ENCODE results near the gene AXIN1.
"Not testable (repeated sequence)": the region's sequence is repeated elsewhere in the genome, so short reads cannot be mapped to it uniquely, and the experiment has no call there.

The AXIN1 gene

GRCh38 chr16:392450-393030 lies 40.0 kb upstream of the AXIN1 start:
- no peak for TF ChIP-seq CTCF (IDR thresholded peaks at IDR 0.05)
- Histone ChIP-seq H3K4me1 (ENCODE audit: control insufficient read depth in 1 of 2, insufficient read depth in 1 of 2, low read depth in 1 of 2, low read length in 1 of 2) (peaks cover 6 to 7% of the 10 kb centered on the region in 2 experiments), H3K9me3 (no peaks in the 10 kb centered on the region), H3K4me3 (ENCODE audit: low read depth in 1 of 2, low read length in 1 of 2) (no peak overlapping the region), H3K36me3 (no peaks in the 10 kb centered on the region), H3K27me3 (peaks cover 12% of the 10 kb centered on the region), H3K27ac (peak overlapping the region; percentile 25)

- Histone ChIP-seq H3K4me3 (ENCODE audit: low read depth in 1 of 2, low read length in 1 of 2) (no peak overlapping the region), H3K27ac (no peak overlapping the region), H3K4me1 (ENCODE audit: control insufficient read depth in 1 of 2, insufficient read depth in 1 of 2, low read depth in 1 of 2, low read length in 1 of 2) (peaks cover 6 to 7% of the 10 kb centered on the region in 2 experiments), H3K9me3 (no peaks in the 10 kb centered on the region), H3K27me3 (peaks cover 12% of the 10 kb centered on the region), H3K36me3 (no peaks in the 10 kb centered on the region)
- TF ChIP-seq CTCF (IDR thresholded peaks at IDR 0.05): peak; percentile 65
Observed at GRCh38 chr16:391885-392335, 39.4 kb upstream of the AXIN1 start.

- H3K27ac ChIP-seq: no peak overlapping the region
- no peak overlapping the region for H3K4me3 ChIP-seq (ENCODE audit: low read depth in 1 of 2, low read length in 1 of 2)
- no peaks in the 10 kb centered on the region for H3K36me3 ChIP-seq
- peaks cover 9 to 14% of the 10 kb centered on the region in 2 experiments for H3K4me1 ChIP-seq (ENCODE audit: control insufficient read depth in 1 of 2, insufficient read depth in 1 of 2, low read depth in 1 of 2, low read length in 1 of 2)
- no peak for TF ChIP-seq CTCF (IDR thresholded peaks at IDR 0.05)
- H3K27me3 ChIP-seq: no peaks in the 10 kb centered on the region
- no peaks in the 10 kb centered on the region for H3K9me3 ChIP-seq
Observed at GRCh38 chr16:389352-389751, 36.8 kb upstream of the AXIN1 start.

- not testable (repeated sequence) for H3K9me3 ChIP-seq; H3K36me3 ChIP-seq; H3K27ac ChIP-seq; H3K27me3 ChIP-seq; H3K4me3 ChIP-seq (ENCODE audit: low read depth in 1 of 2, low read length in 1 of 2)
- peaks cover 22 to 27% of the 10 kb centered on the region in 2 experiments for H3K4me1 ChIP-seq (ENCODE audit: control insufficient read depth in 1 of 2, insufficient read depth in 1 of 2, low read depth in 1 of 2, low read length in 1 of 2)
Observed at GRCh38 chr16:387761-388666, 35.5 kb upstream of the AXIN1 start.

GRCh38 chr16:386641-387156 lies 34.2 kb upstream of the AXIN1 start:
- TF ChIP-seq CTCF (IDR thresholded peaks at IDR 0.05): no peak

More at GRCh38 chr16:386641-387156, 34.2 kb upstream of the AXIN1 start:
- Histone ChIP-seq H3K4me3 (ENCODE audit: low read depth in 1 of 2, low read length in 1 of 2) (no peak overlapping the region), H3K36me3 (no peaks in the 10 kb centered on the region), H3K27me3 (no peaks in the 10 kb centered on the region), H3K9me3 (no peaks in the 10 kb centered on the region), H3K27ac (no peak overlapping the region), H3K4me1 (ENCODE audit: control insufficient read depth in 1 of 2, insufficient read depth in 1 of 2, low read depth in 1 of 2, low read length in 1 of 2) (peaks cover 32 to 36% of the 10 kb centered on the region in 2 experiments)
